Central memory CD8-positive, alpha-beta T cell (primary cell): Measurements from ENCODE around the gene KL.
A peak's percentile ranks its signal among the peaks of the same experiment; 100 is the strongest.

Source experiments
- ATAC-seq: fragments of 150-1000 bp; cut with Tn5 transposase; replicated peaks from 2 replicates; pipeline ENCODE4 v1.10.0; 2022; ENCODE audit warnings: mild to moderate bottlenecking, moderate FRiP score, moderate number of reproducible peaks; ENCODE audit not compliant: poor library complexity, severe bottlenecking; ENCODE audit errors: extremely low read depth
- DNase-seq, 2 donors: peaks; one replicate each; pipeline ENCODE4 v3.0.0; 2021; ENCODE audit warnings: low spot score in 2 of 2
- H3K27ac Mint-ChIP-seq: one replicate; pipeline ENCODE4 v1.8.0; 2022; ENCODE audit warnings: low read depth, mild to moderate bottlenecking, moderate library complexity, mixed read lengths
- H3K27me3 Mint-ChIP-seq: one replicate; pipeline ENCODE4 v1.8.0; 2022; ENCODE audit warnings: mixed read lengths
- H3K36me3 Mint-ChIP-seq: one replicate; pipeline ENCODE4 v1.8.0; 2022; ENCODE audit warnings: mild to moderate bottlenecking, moderate library complexity, mixed read lengths; ENCODE audit not compliant: insufficient read depth
- H3K4me1 Mint-ChIP-seq: one replicate; pipeline ENCODE4 v1.8.0; 2022; ENCODE audit warnings: mixed read lengths
- H3K4me3 Mint-ChIP-seq: one replicate; pipeline ENCODE4 v1.8.0; 2022; ENCODE audit warnings: mild to moderate bottlenecking, moderate library complexity, mixed read lengths
- H3K9me3 Mint-ChIP-seq: one replicate; pipeline ENCODE4 v1.8.0; 2022; ENCODE audit warnings: mixed read lengths

Gene KL

GRCh38 chr13:33031277-33031676 is 15.1 kb downstream of the KL start:
- ATAC-seq, result no peak
- peaks cover 7% of the 10 kb centered on the region for H3K4me1 Mint-ChIP-seq
- H3K4me3 Mint-ChIP-seq, result no peak overlapping the region
- peaks cover 11% of the 10 kb centered on the region for H3K27me3 Mint-ChIP-seq
- H3K9me3 Mint-ChIP-seq, result peaks cover 5% of the 10 kb centered on the region
- DNase-seq, result no peak
- no peak overlapping the region for H3K27ac Mint-ChIP-seq
- H3K36me3 Mint-ChIP-seq, result no peaks in the 10 kb centered on the region

- no peaks in the 10 kb centered on the region for H3K36me3 Mint-ChIP-seq
- DNase-seq (no peak), ATAC-seq (no peak)
- peaks cover 7% of the 10 kb centered on the region for H3K4me1 Mint-ChIP-seq
- peaks cover 5% of the 10 kb centered on the region for H3K9me3 Mint-ChIP-seq
- no peak overlapping the region for H3K4me3 Mint-ChIP-seq
- no peak overlapping the region for H3K27ac Mint-ChIP-seq
- H3K27me3 Mint-ChIP-seq, result peaks cover 4% of the 10 kb centered on the region
Observed at GRCh38 chr13:33032037-33032625, 15.9 kb downstream of the KL start.

- H3K9me3 Mint-ChIP-seq, result peaks cover 5% of the 10 kb centered on the region
- peak overlapping the region; percentile 44 for H3K27ac Mint-ChIP-seq
- H3K27me3 Mint-ChIP-seq, result no peaks in the 10 kb centered on the region
- peak; percentile 68 for ATAC-seq
- H3K4me3 Mint-ChIP-seq, result peak overlapping the region; percentile 74
- DNase-seq, result no peak
- H3K36me3 Mint-ChIP-seq, result no peaks in the 10 kb centered on the region
- H3K4me1 Mint-ChIP-seq, result peaks cover 7% of the 10 kb centered on the region
Observed at GRCh38 chr13:33033051-33033812, 17.0 kb downstream of the KL start.

GRCh38 chr13:33033986-33034385 is 17.8 kb downstream of the KL start:
- no peak for DNase-seq
- peaks cover 7% of the 10 kb centered on the region for H3K4me1 Mint-ChIP-seq
- H3K27me3 Mint-ChIP-seq, result no peaks in the 10 kb centered on the region
- H3K9me3 Mint-ChIP-seq, result peaks cover 5% of the 10 kb centered on the region
- ATAC-seq, result no peak
- H3K27ac Mint-ChIP-seq, result no peak overlapping the region
- H3K36me3 Mint-ChIP-seq, result no peaks in the 10 kb centered on the region
- H3K4me3 Mint-ChIP-seq, result no peak overlapping the region

- Mint-ChIP-seq H3K9me3 (peaks cover 5% of the 10 kb centered on the region), H3K27me3 (no peaks in the 10 kb centered on the region), H3K36me3 (no peaks in the 10 kb centered on the region), H3K27ac (no peak overlapping the region), H3K4me1 (peaks cover 7% of the 10 kb centered on the region), H3K4me3 (no peak overlapping the region)
- no peak for DNase-seq
- ATAC-seq, result no peak
Observed at GRCh38 chr13:33034882-33035520, 18.8 kb downstream of the KL start.

- H3K4me1 Mint-ChIP-seq, result peaks cover 7% of the 10 kb centered on the region
- peaks cover 5% of the 10 kb centered on the region for H3K9me3 Mint-ChIP-seq
- no peak for DNase-seq
- no peak for ATAC-seq
- no peaks in the 10 kb centered on the region for H3K36me3 Mint-ChIP-seq
- H3K4me3 Mint-ChIP-seq, result no peak overlapping the region
- no peaks in the 10 kb centered on the region for H3K27me3 Mint-ChIP-seq
- H3K27ac Mint-ChIP-seq, result no peak overlapping the region
Observed at GRCh38 chr13:33037673-33038072, 21.4 kb downstream of the KL start.

- Mint-ChIP-seq H3K9me3 (no peaks in the 10 kb centered on the region), H3K27ac (no peak overlapping the region), H3K36me3 (no peaks in the 10 kb centered on the region), H3K27me3 (no peaks in the 10 kb centered on the region), H3K4me3 (no peak overlapping the region), H3K4me1 (no peaks in the 10 kb centered on the region)
- DNase-seq (no peak), ATAC-seq (no peak)
Observed at GRCh38 chr13:33040090-33040489, 23.9 kb downstream of the KL start.

- Mint-ChIP-seq H3K27ac (no peak overlapping the region), H3K4me1 (no peaks in the 10 kb centered on the region), H3K4me3 (no peak overlapping the region), H3K36me3 (no peaks in the 10 kb centered on the region), H3K27me3 (peaks cover 49% of the 10 kb centered on the region), H3K9me3 (no peaks in the 10 kb centered on the region)
- ATAC-seq, result no peak
- DNase-seq, result no peak
Observed at GRCh38 chr13:33045851-33046592, 29.8 kb downstream of the KL start.

GRCh38 chr13:33050161-33050560 is 33.9 kb downstream of the KL start:
- no peak overlapping the region for H3K4me3 Mint-ChIP-seq
- no peaks in the 10 kb centered on the region for H3K9me3 Mint-ChIP-seq
- DNase-seq (no peak), ATAC-seq (no peak)
- no peak overlapping the region for H3K27ac Mint-ChIP-seq
- H3K27me3 Mint-ChIP-seq, result peaks cover 49% of the 10 kb centered on the region
- H3K36me3 Mint-ChIP-seq, result no peaks in the 10 kb centered on the region
- no peaks in the 10 kb centered on the region for H3K4me1 Mint-ChIP-seq

- Mint-ChIP-seq H3K4me1 (no peaks in the 10 kb centered on the region), H3K27me3 (peaks cover 37% of the 10 kb centered on the region), H3K4me3 (no peak overlapping the region), H3K36me3 (no peaks in the 10 kb centered on the region), H3K9me3 (no peaks in the 10 kb centered on the region), H3K27ac (no peak overlapping the region)
- DNase-seq (no peak), ATAC-seq (no peak)
Observed at GRCh38 chr13:33051632-33052031, 35.4 kb downstream of the KL start.

- DNase-seq (no peak), ATAC-seq (no peak)
- Mint-ChIP-seq H3K9me3 (no peaks in the 10 kb centered on the region), H3K4me3 (no peak overlapping the region), H3K27ac (no peak overlapping the region), H3K36me3 (no peaks in the 10 kb centered on the region), H3K4me1 (no peaks in the 10 kb centered on the region), H3K27me3 (peaks cover 31% of the 10 kb centered on the region)
Observed at GRCh38 chr13:33052506-33053280, 36.5 kb downstream of the KL start.

GRCh38 chr13:33053397-33054066 is 37.3 kb downstream of the KL start:
- no peak for ATAC-seq

More at GRCh38 chr13:33053397-33054066, 37.3 kb downstream of the KL start:
- no peaks in the 10 kb centered on the region for H3K36me3 Mint-ChIP-seq
- H3K9me3 Mint-ChIP-seq, result no peaks in the 10 kb centered on the region
- no peak overlapping the region for H3K4me3 Mint-ChIP-seq
- H3K27ac Mint-ChIP-seq, result no peak overlapping the region
- DNase-seq, result no peak
- peaks cover 24% of the 10 kb centered on the region for H3K27me3 Mint-ChIP-seq
- H3K4me1 Mint-ChIP-seq, result no peaks in the 10 kb centered on the region
